IPS-NIHi7 (cell line): ENCODE measurements around the gene KLK5.
"Not testable (repeated sequence)": the region's sequence is repeated elsewhere in the genome, so short reads cannot be mapped to it uniquely, and the experiment has no call there.

ENCODE experiments used
- DNase-seq: peaks from one replicate; pipeline ENCODE4 v3.0.0; 2012; ENCODE audit warnings: mixed read lengths; ENCODE audit errors: extremely low spot score

KLK5 gene, protein sequence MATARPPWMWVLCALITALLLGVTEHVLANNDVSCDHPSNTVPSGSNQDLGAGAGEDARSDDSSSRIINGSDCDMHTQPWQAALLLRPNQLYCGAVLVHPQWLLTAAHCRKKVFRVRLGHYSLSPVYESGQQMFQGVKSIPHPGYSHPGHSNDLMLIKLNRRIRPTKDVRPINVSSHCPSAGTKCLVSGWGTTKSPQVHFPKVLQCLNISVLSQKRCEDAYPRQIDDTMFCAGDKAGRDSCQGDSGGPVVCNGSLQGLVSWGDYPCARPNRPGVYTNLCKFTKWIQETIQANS

DNA sequence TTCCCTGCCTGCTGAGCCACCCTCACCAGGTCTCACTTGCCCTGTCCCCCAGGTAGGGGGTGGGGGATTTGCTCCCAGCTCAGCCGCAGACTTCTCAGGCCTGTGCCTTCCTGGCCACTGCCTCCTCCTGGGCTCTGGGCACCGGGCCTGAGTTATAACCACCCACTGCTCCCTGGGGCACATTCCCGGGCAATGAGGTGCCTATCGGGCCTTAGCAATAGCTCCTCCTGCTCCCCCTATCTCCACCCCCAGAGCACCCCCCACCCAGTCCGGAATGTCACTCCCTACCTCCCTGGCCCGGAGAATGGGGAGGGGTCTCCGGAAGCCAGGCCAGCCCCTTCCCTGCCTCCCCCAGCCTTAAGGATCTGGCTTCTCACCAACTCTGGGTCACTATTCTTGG is at the start of gene KLK5:
KLK5 (minus strand) TSS at position 129 of the 400 bp plus-strand sequence. CDS start 381 bp downstream, outside the sequence.
- DNase-seq: no peak

DNA sequence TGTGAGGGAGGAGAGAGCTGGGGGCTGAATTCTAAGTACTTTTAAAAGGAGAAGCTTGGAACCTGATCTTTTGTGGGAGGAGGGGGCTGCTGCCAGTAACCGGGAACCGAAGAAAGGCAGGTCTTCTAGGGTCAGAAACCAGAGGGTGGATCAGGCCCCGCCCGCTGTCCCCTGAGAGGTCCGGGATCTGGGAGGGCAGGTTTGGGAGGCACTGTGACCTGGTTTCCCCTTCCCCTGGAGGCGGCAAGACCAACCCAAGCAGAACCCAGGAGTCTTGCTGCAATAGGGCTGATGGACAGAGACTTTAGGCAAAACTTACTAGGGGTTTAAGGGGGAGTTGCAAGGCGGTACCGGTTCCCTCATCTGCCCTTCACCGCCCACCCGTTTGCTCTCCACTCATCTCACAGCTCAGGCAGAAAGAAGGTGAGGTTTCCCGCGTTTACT is 49.3 kb upstream of the KLK5 start:
- DNase-seq: peak; percentile 65

DNA sequence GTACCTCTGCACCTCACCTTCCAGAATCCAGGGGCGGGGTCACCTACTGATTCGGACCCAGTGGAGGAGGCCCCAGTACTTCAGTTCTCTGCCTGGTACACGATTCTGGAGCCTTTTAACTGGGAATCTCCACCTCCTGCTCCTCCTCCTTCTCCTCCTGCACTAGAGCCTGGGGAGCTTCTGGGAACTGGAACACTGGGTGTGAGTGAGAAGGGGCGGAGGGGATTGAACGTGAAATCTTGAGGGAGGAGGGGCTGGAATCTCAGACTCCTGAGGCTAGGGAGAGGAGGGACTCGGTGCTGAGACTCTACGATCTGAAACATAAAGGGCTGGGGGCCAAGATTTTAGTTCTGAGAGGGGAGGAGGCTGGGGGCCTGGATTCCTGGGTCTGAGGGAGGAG is 48.7 kb upstream of the KLK5 start, which contains the start of gene KLK8:
KLK8 (minus strand) TSS at position 90 of the 400 bp plus-strand sequence. CDS start 437 bp downstream, outside the sequence.
- peak; percentile 52 for DNase-seq

DNA sequence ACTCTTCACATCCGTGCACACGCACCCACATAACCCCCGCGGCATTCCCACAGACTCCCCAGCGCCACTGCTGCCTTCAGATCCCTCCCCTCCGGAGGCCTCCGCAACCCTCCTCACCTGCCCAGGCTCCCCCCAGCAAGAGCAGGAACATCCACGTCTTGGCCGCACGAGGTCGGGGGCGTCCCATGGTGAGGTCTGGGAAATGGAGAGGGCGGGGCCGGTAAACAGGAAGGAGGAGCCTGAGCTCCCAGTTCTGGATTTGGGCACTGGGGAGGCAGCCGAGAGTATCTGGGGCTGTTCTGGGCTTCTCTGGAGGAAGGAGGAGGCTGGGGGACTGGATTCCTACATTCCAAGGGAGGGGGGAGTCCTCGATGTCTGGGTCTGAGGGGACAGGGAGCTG is 48.1 kb upstream of the KLK5 start:
- peak; percentile 77 for DNase-seq

DNA sequence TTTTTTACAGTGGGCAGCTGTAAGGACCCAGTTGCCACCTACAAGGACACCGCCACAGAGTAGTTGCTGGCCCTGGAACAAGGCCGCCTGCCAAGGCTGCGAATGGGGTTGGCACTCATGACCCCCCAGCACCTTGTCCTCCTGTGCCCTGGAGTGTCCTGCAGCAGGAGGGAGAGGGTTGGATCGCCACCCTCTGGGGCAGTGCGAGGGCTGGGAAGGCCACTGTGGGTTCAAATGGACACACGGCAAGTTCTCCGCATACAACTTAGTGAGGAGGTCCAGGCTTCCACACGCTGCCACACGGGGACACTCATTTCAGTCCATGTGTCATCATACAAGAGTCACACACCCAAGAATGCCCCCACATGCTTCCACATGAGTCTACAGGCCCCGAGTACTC is 47.6 kb upstream of the KLK5 start:
- DNase-seq: no peak

DNA sequence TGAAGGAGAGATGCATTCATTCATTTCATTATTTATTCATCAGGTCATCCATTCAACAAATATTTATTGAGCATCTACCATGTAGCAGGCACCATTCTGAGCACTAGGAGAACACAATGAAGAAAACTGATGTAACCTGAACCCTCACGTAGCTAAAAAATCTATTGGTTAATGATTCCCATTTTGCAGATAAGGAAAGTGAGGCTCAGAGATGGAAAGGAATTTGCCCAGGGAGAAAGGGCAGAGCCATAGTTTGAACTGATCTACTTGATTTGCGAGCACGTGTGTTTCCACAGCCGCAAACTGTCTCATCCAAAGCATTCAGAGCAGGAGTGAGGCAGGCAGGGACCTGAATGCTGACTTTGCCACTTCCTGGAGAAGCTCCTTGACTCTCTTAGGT is 45.8 kb upstream of the KLK5 start:
- DNase-seq: no peak

DNA sequence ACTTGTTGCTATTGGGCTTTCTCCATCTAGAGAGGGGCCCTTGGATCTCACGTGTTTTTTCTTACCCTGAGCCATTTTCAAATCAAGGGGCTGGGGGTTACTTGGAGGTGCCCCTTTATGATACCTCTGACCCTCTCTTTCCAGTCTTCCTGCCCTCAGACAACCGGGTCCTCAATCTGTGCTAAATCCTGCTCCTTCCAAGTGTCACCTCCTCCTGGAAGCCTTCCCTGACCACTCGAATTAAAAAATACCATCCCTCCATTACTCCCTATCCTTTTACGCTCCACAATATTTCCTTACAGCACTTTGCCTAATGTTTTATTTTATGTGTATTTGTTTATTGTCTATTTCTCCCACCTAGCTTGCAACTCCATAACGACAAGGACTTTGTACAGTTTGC is 45.2 kb upstream of the KLK5 start:
- no peak for DNase-seq

DNA sequence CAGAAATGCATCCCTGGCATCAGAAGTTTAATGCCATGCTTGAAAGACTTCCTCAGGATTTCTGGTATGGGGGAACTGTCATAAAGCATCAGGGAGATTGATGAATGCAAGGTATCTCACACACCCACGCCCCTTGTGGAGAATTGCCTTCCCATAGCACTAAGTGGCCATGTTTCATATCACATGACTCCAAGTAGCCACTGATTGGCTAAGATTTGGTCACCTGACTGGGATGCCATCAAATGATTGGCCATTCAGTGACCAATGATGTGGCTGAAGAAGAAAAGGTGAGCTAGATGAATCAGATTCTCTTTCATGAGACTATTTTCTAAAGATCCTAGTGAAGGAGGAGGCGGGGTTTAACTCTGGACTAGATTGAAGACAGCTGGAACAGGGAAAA is 41.3 kb upstream of the KLK5 start:
- DNase-seq: peak; percentile 38

DNA sequence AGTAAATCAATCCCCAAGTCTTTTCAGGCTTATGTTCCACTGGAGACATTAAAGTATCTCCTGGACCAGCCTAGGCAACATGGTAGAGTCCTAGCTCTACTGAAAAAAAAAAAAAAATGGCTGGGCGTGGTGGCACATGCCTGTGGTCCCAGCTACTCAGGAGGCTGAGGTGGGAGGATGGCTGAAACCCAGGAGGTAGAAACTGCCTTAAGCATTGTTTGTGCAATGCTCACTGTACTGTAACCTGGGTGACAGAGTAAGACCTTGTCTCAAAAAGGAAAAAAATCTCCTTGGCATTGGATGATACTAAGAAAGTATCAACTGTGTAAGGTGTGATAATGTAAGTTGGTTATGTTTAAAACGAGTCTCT is 39.8 kb upstream of the KLK5 start:
- DNase-seq: no peak

DNA sequence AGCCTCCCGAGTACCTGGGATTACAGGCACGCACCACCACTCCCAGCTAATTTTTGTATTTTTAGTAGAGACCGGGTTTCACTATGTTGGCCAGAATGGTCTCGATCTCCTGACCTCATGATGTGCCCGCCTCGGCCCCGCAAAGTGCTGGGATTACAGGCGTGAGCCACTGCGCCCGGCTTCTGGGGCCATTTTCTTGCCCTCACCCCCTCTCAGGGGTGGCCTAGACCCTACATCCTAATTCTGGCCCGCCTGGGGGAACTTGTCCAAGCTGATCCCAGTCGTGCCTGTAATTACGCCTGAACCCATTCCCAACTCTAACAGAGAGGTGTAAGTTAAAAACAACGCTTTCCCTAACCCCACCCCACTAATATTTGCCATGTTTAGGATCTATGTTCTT is 31.6 kb upstream of the KLK5 start:
- not testable (repeated sequence) for DNase-seq

DNA sequence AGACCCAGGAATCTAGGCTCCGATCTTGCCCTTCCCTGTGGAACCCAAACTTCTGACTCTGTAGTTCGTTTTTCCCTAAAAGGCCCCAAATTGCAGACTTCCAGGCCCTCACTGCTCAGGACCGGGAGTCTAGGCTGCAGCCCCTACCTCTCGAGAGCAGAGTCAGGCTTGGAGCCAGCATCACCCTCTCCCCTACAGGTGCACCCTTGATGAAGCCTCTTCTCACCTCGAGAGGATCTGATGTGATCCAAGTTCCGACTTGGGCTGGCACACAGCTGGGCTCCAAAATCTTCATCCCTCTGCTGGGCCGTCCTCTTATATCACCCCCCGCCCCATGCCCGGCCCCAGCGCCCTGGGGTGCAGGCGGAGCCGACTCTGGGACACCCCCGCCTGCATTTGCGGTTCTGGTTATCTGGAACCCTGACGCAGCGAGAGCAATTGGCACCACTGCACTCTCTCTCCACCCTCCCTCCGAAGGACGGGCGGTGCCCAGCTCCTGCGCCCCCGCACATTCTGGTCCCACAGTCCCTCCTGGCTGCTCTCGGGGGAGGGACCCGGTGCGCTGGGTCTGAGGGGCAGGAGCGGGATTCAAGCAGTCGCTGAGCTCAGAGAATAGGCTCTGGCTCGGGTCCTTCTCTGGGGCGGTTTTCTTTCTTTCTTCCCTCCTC is 30.9 kb upstream of the KLK5 start, which contains the start of gene KLK7:
KLK7 (minus strand) TSS at position 293 of the 668 bp plus-strand sequence. CDS start 1,518 bp downstream, outside the sequence.
- DNase-seq: peak; percentile 46

DNA sequence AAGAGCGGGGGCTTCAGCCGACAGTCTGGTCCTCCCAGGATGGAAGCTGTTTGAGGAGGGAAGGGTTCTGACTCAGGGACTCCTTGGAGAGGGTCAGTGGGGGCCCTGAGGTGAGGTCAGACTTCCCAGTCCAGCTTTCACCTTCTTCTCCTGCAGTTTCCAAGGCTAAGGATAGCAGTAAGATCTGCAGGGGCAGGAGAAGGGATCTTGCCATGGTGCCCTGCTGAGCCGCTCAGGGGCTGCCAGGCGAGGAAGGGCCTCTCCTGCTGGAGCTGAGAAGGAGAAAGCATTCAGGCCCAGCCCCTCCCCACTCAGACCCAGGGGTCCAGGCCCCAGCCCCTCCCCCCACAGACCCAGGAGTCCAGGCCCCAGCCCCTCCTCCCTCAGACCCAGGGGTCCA is 29.3 kb upstream of the KLK5 start:
- DNase-seq: no peak

DNA sequence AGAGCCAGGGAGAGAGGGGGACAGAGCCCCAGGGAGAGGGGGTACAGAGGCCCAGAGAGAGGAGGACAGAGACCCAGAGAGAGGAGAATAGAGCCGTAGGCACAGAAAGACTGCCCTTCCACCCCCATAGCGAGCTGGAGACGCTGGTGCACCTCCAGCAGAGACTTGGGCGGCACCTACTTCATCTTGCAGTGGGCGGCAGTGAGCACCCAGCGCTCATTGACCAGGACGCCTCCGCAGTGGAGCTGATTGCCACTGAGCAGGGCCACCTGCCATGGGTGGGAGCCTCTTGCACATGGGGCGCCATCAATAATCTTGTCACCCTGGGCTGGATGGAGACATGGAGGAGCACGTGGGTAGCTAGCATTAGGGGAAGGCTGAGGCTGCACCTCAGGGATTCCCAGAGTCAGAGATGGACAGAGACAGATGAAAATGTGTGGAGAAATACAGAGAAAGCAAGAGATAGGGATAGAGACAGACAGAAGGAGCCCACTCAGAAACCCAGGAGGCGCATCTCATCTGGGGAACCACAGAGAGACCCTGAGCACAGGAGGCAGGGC is 28.8 kb upstream of the KLK5 start:
- no peak for DNase-seq

DNA sequence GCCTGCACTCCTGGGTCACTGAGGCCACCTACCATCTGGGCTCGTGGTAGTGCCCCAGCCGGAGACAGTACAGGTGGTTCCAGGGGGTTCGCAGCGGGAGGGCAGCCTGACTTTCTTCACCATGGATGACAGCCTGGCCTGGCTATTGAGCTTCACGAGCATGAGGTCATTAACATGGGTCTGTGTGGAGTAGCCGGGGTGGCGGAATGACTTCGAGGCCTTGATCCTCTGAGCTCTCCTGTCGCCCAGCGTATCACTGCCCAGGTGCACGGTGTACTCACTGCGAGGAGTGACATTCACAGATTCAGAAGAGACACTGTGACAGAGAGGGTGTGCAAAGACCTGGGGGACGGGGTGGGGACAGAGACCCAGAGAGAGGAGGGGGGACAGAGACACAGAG is 27.4 kb upstream of the KLK5 start:
- DNase-seq: no peak

DNA sequence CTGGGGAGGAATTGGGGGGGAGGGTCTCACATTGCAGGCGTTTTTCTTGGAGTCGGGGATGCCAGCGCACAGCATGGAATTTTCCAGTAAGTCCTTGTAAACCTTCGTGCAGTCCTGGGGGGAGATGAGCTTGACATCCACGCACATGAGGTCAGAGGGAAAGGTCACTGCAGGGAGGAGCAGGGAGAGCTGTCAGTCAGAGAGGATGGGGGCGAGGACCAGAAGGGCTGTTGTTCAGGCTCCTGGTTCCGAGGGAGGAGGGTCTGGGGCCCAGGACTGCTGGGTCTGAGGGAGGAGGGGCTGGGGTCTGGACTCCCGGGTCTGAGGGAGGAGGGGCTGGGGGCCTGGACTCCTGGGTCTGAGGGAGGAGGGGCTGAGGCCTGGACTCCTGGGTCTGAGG is 26.9 kb upstream of the KLK5 start:
- DNase-seq: no peak

DNA sequence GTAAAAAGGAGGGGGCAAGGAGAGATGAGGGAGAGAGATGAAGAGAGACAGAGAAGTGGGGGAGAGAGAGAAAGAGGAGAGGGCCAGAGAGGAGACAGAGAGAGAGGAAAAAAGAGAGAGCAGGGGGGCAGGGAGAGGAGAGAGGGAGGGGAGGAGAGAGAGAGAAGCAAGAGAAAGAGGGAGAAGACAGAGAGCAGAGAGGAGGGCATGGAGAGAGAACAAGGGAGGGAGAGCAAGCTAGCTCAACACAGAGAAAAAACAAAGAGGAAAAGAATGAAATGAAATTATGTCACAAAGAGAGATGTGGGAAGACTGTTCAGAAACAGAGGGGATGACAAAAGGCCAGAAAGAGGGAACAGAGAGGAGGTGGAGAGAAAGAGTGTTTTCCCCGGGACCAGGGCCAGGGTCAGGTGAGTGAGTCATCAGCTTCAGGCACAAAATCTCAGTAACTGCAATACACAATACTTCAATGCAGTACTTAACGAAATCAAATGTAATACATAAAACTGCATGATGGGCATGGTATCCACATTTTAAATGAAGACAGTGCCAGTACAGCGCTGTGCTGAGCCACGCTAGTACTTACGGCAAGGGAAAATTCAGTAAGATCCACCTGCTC is 26.0 kb upstream of the KLK5 start:
- no peak for DNase-seq

DNA sequence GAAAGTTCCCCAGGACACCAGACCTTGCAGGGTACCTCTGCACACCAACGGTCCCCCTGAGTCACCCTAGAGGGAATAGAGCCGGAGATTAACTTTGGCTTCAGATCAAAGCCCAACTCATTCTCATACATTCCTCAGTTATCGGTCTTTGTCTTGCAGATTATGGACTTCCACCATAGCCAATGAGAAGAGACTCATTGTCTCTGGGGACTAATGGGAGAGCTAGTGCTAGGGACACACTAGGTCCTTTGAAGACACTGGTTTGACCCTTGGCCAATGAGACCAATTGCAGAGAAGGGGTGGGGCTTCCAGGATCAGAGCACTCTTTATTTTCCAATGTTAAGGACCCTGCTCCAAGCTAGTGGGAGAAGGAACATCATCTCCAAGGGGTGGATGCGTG is 24.8 kb upstream of the KLK5 start:
- no peak for DNase-seq

DNA sequence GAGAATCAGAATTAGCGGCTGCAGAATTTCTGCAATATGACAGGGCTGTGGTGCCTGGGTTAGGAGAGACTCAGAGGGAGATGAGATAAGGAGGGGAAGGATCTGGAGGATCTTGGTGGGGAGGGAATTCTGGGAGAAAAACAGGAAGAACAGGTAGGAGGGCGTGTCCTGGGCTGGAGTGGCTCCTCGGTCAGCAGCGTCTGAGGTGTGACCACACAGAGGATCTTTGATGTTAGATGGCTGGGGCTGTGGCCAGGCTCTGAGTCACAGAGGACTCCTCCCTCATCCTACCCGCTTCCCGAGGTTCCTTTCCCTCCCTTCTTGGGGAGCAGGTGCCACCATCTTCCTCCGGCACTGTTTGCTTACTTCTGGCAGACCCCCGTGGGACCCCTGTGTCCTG is 22.9 kb upstream of the KLK5 start:
- DNase-seq: peak; percentile 80

DNA sequence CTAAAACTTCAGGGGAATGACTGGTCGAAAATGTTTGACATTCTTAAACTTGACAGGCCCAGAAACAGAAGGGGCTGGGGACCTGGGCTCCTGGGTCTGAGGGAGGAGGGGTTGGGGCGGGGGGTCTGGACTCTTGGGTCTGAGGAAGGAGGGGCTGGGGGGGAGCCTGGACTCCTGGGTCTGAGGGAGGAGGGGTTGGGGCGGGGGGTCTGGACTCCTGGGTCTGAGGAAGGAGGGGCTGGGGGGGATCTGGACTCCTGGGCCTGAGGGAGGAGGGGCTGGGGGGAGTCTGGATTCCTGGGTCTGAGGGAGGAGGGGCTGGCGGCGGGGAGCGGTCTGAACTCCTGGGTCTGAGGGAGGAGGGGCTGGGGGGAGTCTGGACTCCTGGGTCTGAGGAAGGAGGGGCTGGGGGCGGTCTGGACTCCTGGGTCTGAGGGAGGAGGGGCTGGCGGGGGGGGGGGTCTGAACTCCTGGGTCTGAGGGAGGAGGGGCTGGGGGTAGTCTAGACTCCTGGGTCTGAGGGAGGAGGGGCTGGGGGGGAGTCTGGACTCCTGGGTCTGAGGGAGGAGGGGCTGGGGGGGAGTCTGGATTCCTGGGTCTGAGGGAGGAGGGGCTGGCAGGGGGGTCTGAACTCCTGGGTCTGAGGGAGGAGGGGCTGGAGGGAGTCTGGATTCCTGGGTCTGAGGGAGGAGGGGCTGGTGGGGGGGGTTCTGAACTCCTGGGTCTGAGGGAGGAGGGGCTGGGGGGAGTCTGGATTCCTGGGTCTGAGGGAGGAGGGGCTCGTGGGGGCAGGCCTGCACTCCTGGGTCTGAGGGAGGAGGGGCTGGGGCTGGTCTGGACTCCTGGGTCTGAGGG is 22.1 kb upstream of the KLK5 start:
- no peak for DNase-seq

DNA sequence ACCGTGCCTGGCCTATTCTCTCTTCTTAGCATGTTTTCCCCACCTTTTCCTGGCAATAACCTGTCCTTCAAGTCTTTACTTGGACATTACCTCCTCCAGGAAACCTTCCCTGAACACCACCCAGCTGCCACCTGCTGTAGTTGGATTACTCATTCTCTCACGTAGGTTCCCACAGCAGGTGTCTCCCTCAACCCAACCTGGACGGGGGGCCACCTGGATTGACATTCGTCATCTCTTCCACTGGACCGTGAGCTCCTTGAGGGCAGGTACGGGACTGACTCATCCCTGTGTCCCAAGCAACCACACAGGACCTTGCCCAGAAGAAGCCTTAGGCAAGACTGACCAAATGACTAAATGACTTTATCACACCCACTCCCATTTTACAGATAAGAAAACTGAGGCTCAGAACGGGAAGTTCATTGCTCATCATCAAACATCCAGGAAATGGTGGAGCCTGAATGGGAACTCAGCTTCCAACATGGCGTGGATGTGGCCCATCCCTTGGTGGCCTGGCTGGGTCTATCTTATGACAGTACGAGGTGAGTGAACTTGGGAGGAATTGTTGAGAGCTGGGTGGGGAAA is 20.0 kb upstream of the KLK5 start:
- DNase-seq: no peak

DNA sequence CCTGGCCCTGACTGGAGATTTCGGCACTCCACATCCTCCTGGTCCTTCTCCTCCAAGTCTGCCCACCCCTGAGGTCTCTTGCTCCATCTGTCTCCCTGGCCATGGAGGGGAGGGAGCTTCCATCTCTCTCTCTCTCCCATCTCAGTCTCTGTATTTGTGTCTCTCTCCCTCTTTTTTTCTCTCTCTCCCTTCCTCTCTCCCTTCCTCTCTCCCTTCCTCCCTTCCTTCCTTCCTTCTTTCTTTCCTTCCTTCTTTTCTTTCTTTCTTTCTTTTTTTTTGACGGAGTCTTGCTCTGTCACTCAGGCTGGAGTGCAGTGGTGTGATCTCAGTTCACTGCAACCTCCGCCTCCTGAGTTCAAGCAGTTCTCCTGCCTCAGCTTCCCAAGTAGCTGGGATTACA is 17.0 kb upstream of the KLK5 start:
- DNase-seq: not testable (repeated sequence)
